CD14-positive monocyte (primary cell): ENCODE data around the gene KRT27. TPM values are rescaled to one million over a fixed set of nuclear protein-coding genes. Genes with fewer than 3 reads are reported as not detected.

ENCODE experiments used
- DNase-seq, 3 donors: peaks; one replicate each; pipeline ENCODE4 v3.0.0-alpha.2; 2011 to 2022
- H2AFZ ChIP-seq: 2 replicates; pipeline ENCODE4 v1.6.0; 2012; ENCODE audit warnings: mild to moderate bottlenecking, low read depth, low read length, inconsistent platforms; ENCODE audit not compliant: insufficient read depth, poor library complexity, severe bottlenecking
- H3K27ac ChIP-seq, 2 donors: 1 replicate in 1 of 2; 2 replicates in 1 of 2; pipeline ENCODE4 v1.5.1; 2012 to 2013; ENCODE audit warnings: low read length in 2 of 2, control low read depth in 1 of 2, inconsistent platforms in 1 of 2, low read depth in 1 of 2, mild to moderate bottlenecking in 1 of 2
- H3K27me3 ChIP-seq, 2 donors: one replicate each; pipeline versions ENCODE4 v1.6.0 to v1.6.1; 2011 to 2013; ENCODE audit warnings: low read length in 2 of 2; ENCODE audit not compliant: control insufficient read depth in 2 of 2, insufficient read depth in 2 of 2
- H3K36me3 ChIP-seq, 2 donors: replicated peaks in 1 of 2; 1 replicate in 1 of 2; 2 replicates in 1 of 2; pipeline versions ENCODE4 v1.5.1 to v1.6.1; 2012 to 2013; ENCODE audit warnings: low read length in 2 of 2, control low read depth in 1 of 2, inconsistent platforms in 1 of 2, mild to moderate bottlenecking in 1 of 2; ENCODE audit not compliant: insufficient read depth in 2 of 2, control insufficient read depth in 1 of 2
- H3K4me1 ChIP-seq, 2 donors: 1 replicate in 1 of 2; 2 replicates in 1 of 2; pipeline versions ENCODE4 v1.5.1 to v1.6.1; 2012 to 2013; ENCODE audit warnings: low read length in 2 of 2, control low read depth in 1 of 2, inconsistent platforms in 1 of 2, mild to moderate bottlenecking in 1 of 2, moderate library complexity in 1 of 2; ENCODE audit not compliant: insufficient read depth in 2 of 2, control insufficient read depth in 1 of 2
- H3K4me2 ChIP-seq: replicated peaks from 2 replicates; pipeline ENCODE3; 2012; ENCODE audit warnings: low read length, moderate library complexity, mild to moderate bottlenecking; ENCODE audit not compliant: poor library complexity, severe bottlenecking; ENCODE audit errors: extremely low read depth
- H3K4me3 ChIP-seq, 3 experiments: fragments of 200-600 bp in 1 of 3; sonication (generic) in 1 of 3; replicated peaks in 1 of 3; 1 replicate in 2 of 3; 2 replicates in 1 of 3; pipeline ENCODE4 v1.5.1; 2011 to 2013; ENCODE audit warnings: low read length in 3 of 3, mild to moderate bottlenecking in 3 of 3, control low read depth in 2 of 3, low read depth in 2 of 3, inconsistent platforms in 1 of 3, moderate library complexity in 1 of 3
- H3K79me2 ChIP-seq: 2 replicates; pipeline ENCODE4 v1.6.0; 2012; ENCODE audit warnings: mild to moderate bottlenecking, control low read depth, inconsistent platforms, low read length, moderate library complexity; ENCODE audit not compliant: insufficient read depth
- H3K9ac ChIP-seq: 2 replicates; pipeline ENCODE4 v1.6.0; 2017; ENCODE audit warnings: low read length, mild to moderate bottlenecking; ENCODE audit not compliant: insufficient read depth, poor library complexity, severe bottlenecking
- H3K9me3 ChIP-seq, 2 donors: replicated peaks in 1 of 2; 1 replicate in 1 of 2; 2 replicates in 1 of 2; pipeline versions ENCODE4 v1.5.1 to v1.6.1; 2012 to 2013; ENCODE audit warnings: low read length in 2 of 2, control low read depth in 1 of 2; ENCODE audit not compliant: control insufficient read depth in 1 of 2, insufficient read depth in 1 of 2
- H4K20me1 ChIP-seq: 2 replicates; pipeline ENCODE4 v1.6.0; 2012; ENCODE audit warnings: mild to moderate bottlenecking, low read length, control low read depth, moderate library complexity; ENCODE audit not compliant: insufficient read depth
- H3K27ac Mint-ChIP-seq, 7 donors: one replicate each; pipeline ENCODE4 v1.8.0; 2020; ENCODE audit warnings: mild to moderate bottlenecking in 7 of 7, mixed read lengths in 7 of 7, moderate library complexity in 6 of 7, inconsistent platforms in 2 of 7
- H3K27me3 Mint-ChIP-seq, 3 donors: one replicate each; pipeline ENCODE4 v1.8.0; 2021 to 2022; ENCODE audit warnings: low read depth in 3 of 3, mild to moderate bottlenecking in 3 of 3, mixed read lengths in 3 of 3, moderate library complexity in 3 of 3, inconsistent platforms in 1 of 3
- H3K36me3 Mint-ChIP-seq, 2 donors: one replicate each; pipeline ENCODE4 v1.8.0; 2020; ENCODE audit warnings: mixed read lengths in 2 of 2, inconsistent platforms in 1 of 2, mild to moderate bottlenecking in 1 of 2
- H3K4me1 Mint-ChIP-seq: one replicate; pipeline ENCODE4 v1.8.0; 2020; ENCODE audit warnings: mild to moderate bottlenecking, mixed read lengths
- H3K4me3 Mint-ChIP-seq, 2 donors: one replicate each; pipeline ENCODE4 v1.8.0; 2020; ENCODE audit warnings: mild to moderate bottlenecking in 2 of 2, mixed read lengths in 2 of 2, moderate library complexity in 1 of 2
- H3K9me3 Mint-ChIP-seq, 7 donors: one replicate each; pipeline ENCODE4 v1.8.0; 2020 to 2022; ENCODE audit warnings: mixed read lengths in 7 of 7, mild to moderate bottlenecking in 6 of 7, moderate library complexity in 6 of 7, inconsistent platforms in 2 of 7
- WGBS: methylation state at CpG from one replicate; pipeline ENCODE4 v1.1.5; 2013; ENCODE audit warnings: missing lambda C conversion rate; ENCODE audit not compliant: insufficient coverage; 5-methylcytosine and 5-hydroxymethylcytosine counted together
- intact Hi-C, 2 donors: fragments of 100-400 bp; cut with micrococcal nuclease; formaldehyde crosslinking; loops; one replicate each; pipeline versions ENCODE4 v1.15.0 to v1.15.1; 2023
- polyA plus RNA-seq, 3 donors: library from polyadenylated mRNA; depleted of rRNA in 1 of 3; unstranded in 2 of 3; stranded (reverse) in 1 of 3; fragments of 300-500 nt in 2 of 3; fragments of >200 nt in 1 of 3; fragmentation: Illumina TruSeq in 2 of 3; gene quantifications; 1 replicate in 2 of 3; 2 replicates in 1 of 3; pipeline ENCODE4 v1.2.3, GENCODE V29; 2012 to 2021
- TF ChIP-seq, protein P1 (sequence below): fragments of 200-600 bp; IDR thresholded peaks from one replicate; pipeline ENCODE4 v1.8.0; 2022; ENCODE audit warnings: antibody characterized with exemption, mild to moderate bottlenecking

Gene KRT27
- polyA plus RNA-seq, 3 donors: not detected

DNA sequence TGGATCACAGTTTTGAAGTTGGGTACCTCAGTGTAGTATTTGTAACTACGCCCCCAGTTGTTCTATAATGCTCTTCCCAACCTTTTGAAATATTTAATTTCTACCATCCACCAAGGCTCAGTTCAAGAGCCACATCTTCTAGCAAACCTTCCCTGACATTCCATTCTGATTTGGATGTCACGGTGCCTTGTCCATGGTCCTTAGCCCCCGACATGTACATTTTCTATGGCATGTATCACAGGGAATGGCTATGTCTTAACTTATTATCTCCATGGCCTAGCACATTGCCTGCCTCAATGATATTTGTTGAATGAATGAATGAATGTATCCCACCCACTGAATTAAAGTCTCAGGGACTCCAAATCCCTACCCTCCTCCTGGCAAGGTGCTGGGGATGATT lies 23.8 kb upstream of the KRT27 start:
- Mint-ChIP-seq H3K9me3 (no peaks in the 10 kb centered on the region), H3K36me3 (no peaks in the 10 kb centered on the region)
- intact Hi-C loops: no loop called here

DNA sequence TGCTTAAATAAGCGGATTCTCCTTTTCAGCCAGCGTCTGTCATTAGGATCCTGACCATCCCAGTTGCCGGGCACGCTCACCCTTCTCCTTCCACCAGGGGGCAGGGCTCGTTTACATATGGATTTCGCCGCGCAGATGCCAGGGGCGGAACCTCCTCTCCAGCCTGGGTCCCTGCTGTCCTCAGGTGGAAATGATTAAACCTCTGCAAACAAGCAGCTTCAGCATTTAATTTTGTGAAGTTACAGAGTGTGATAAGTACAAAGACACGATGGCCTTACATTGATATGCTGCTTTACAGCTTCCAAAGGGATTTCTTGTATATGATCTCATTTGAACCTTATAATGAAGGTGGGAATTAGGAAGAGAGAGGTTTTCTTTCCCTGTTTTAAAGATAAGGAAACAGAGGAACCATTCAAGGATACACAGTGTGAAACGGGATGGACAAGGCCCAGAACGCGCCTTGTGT lies 21.3 kb upstream of the KRT27 start:
- intact Hi-C loops: loop anchor here (2.0 to 5.0 kb wide), 3 partner anchors 745 to 859 kb away; no protein-coding TSS in a partner anchor
- no peak overlapping the region for H3K4me2 ChIP-seq
- H3K27me3 Mint-ChIP-seq: peaks cover 29 to 38% (median 33%) of the 10 kb centered on the region in 3 donors

More for the DNA sequence above, 23.8 kb upstream of the KRT27 start:
- no peaks in the 10 kb centered on the region for H3K4me1 ChIP-seq
- no CpG with 5 or more reads among the region's 3 CpGs for WGBS
- H3K27ac ChIP-seq: no peak overlapping the region
- Mint-ChIP-seq H3K4me1 (no peaks in the 10 kb centered on the region), H3K4me3 (no peak overlapping the region), H3K27me3 (peaks cover 39 to 48% (median 44%) of the 10 kb centered on the region in 3 donors), H3K27ac (no peak overlapping the region)
- no peaks in the 10 kb centered on the region for H4K20me1 ChIP-seq
- no peak for DNase-seq
- H3K9ac ChIP-seq: no peak overlapping the region
- H3K36me3 ChIP-seq: no peaks in the 10 kb centered on the region
- TF ChIP-seq, protein P1, sequence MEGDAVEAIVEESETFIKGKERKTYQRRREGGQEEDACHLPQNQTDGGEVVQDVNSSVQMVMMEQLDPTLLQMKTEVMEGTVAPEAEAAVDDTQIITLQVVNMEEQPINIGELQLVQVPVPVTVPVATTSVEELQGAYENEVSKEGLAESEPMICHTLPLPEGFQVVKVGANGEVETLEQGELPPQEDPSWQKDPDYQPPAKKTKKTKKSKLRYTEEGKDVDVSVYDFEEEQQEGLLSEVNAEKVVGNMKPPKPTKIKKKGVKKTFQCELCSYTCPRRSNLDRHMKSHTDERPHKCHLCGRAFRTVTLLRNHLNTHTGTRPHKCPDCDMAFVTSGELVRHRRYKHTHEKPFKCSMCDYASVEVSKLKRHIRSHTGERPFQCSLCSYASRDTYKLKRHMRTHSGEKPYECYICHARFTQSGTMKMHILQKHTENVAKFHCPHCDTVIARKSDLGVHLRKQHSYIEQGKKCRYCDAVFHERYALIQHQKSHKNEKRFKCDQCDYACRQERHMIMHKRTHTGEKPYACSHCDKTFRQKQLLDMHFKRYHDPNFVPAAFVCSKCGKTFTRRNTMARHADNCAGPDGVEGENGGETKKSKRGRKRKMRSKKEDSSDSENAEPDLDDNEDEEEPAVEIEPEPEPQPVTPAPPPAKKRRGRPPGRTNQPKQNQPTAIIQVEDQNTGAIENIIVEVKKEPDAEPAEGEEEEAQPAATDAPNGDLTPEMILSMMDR: no peak
- H3K4me2 ChIP-seq: no peak overlapping the region
- H3K79me2 ChIP-seq: no peaks in the 10 kb centered on the region
- no peaks in the 10 kb centered on the region for H3K9me3 ChIP-seq
- H3K27me3 ChIP-seq: peaks cover 51 to 53% of the 10 kb centered on the region in 2 donors
- H3K4me3 ChIP-seq: no peak overlapping the region
- no peak overlapping the region for H2AFZ ChIP-seq

More for the DNA sequence above, 21.3 kb upstream of the KRT27 start:
- no peaks in the 10 kb centered on the region for H3K79me2 ChIP-seq
- H3K36me3 Mint-ChIP-seq: no peaks in the 10 kb centered on the region
- TF ChIP-seq, protein P1: peak; percentile 89
- no peak overlapping the region for H3K9ac ChIP-seq
- H3K9me3 ChIP-seq: no peaks in the 10 kb centered on the region
- H3K4me3 Mint-ChIP-seq: no peak overlapping the region
- H3K4me3 ChIP-seq: no peak overlapping the region
- 23% methylated on average over 8 of the region's 13 CpGs for WGBS
- H3K36me3 ChIP-seq: no peaks in the 10 kb centered on the region
- no peak overlapping the region for H3K27ac ChIP-seq
- H3K4me1 Mint-ChIP-seq: no peaks in the 10 kb centered on the region
- no peaks in the 10 kb centered on the region for H3K4me1 ChIP-seq
- peaks cover 35 to 42% of the 10 kb centered on the region in 2 donors for H3K27me3 ChIP-seq
- H2AFZ ChIP-seq: no peak overlapping the region
- no peaks in the 10 kb centered on the region for H4K20me1 ChIP-seq
- no peak overlapping the region for H3K27ac Mint-ChIP-seq
- no peaks in the 10 kb centered on the region for H3K9me3 Mint-ChIP-seq
- DNase-seq: peak; percentile 51 to 66 (median 59)
